Thoracic aorta (tissue), 2 donors: ENCODE data around the gene CEP250. TPM values are rescaled to one million over a fixed set of nuclear protein-coding genes. Genes with fewer than 3 reads are reported as not detected.

Experiments
- ATAC-seq: fragments of 150-250 bp; one replicate; pipeline ENCODE4 v1.8.0; 2017; ENCODE audit warnings: low read depth; ENCODE audit not compliant: insufficient number of reproducible peaks, low FRiP score
- DNase-seq: peaks from one replicate; pipeline ENCODE4 v3.0.0-alpha.2; 2020; ENCODE audit warnings: low spot score
- H3K27ac ChIP-seq, 2 donors: fragments of 200-600 bp; sonication (generic); 1 replicate in 1 of 2; 2 replicates in 1 of 2; pipeline ENCODE4 v1.5.1; 2016; ENCODE audit warnings: mild to moderate bottlenecking in 2 of 2, moderate library complexity in 2 of 2
- H3K27me3 ChIP-seq: fragments of 200-600 bp; sonication (generic); replicated peaks from 2 replicates; pipeline ENCODE4 v1.6.0; 2016; ENCODE audit warnings: mild to moderate bottlenecking; ENCODE audit not compliant: insufficient read depth
- H3K36me3 ChIP-seq: fragments of 200-600 bp; sonication (generic); one replicate; pipeline ENCODE4 v1.5.1; 2016
- H3K4me1 ChIP-seq, 2 donors: fragments of 200-600 bp; sonication (generic); 1 replicate in 1 of 2; 2 replicates in 1 of 2; pipeline versions ENCODE4 v1.5.1 to v1.6.0; 2016; ENCODE audit warnings: low read depth in 2 of 2, mild to moderate bottlenecking in 1 of 2; ENCODE audit not compliant: control insufficient read depth in 1 of 2
- H3K4me3 ChIP-seq: fragments of 200-600 bp; sonication (generic); 2 replicates; pipeline ENCODE4 v1.5.1; 2016; ENCODE audit warnings: mild to moderate bottlenecking
- H3K9me3 ChIP-seq: fragments of 200-600 bp; sonication (generic); 2 replicates; pipeline ENCODE4 v1.5.1; 2016
- CTCF ChIP-seq: fragments of 200-600 bp; sonication (generic); IDR thresholded peaks from one replicate; pipeline ENCODE4 v1.5.1; 2019; ENCODE audit warnings: antibody characterized with exemption
- total RNA-seq, 2 donors: library from RNA; depleted of rRNA; stranded (reverse); fragments of >200 nt; gene quantifications; one replicate each; pipeline versions ENCODE4 v1.1.0 to v1.2.3, GENCODE V29; 2016

Gene CEP250
- total RNA-seq, 2 donors from 2014 or later = 28.7 to 29.2 TPM

- H3K27ac ChIP-seq = no peak overlapping the region
- TF ChIP-seq CTCF = no peak
- DNase-seq (no peak), ATAC-seq (no peak)
- H3K4me3 ChIP-seq = no peak overlapping the region
- H3K4me1 ChIP-seq = no peaks in the 10 kb centered on the region
- H3K36me3 ChIP-seq = peaks cover 42% of the 10 kb centered on the region
- no peaks in the 10 kb centered on the region for H3K9me3 ChIP-seq
- no peaks in the 10 kb centered on the region for H3K27me3 ChIP-seq
These were observed 55.7 kb downstream of the CEP250 start for GRCh38 chr20:35510951-35511735.

GRCh38 chr20:35511814-35512420 is 56.5 kb downstream of the CEP250 start:
- ATAC-seq = no peak
- TF ChIP-seq CTCF = peak; percentile 23
- H3K27ac ChIP-seq = no peak overlapping the region
- no peaks in the 10 kb centered on the region for H3K4me1 ChIP-seq
- peaks cover 42% of the 10 kb centered on the region for H3K36me3 ChIP-seq
- DNase-seq = no peak
- H3K4me3 ChIP-seq = no peak overlapping the region
- no peaks in the 10 kb centered on the region for H3K9me3 ChIP-seq
- no peaks in the 10 kb centered on the region for H3K27me3 ChIP-seq

- Histone ChIP-seq H3K27ac (no peak overlapping the region), H3K27me3 (no peaks in the 10 kb centered on the region), H3K36me3 (peaks cover 24% of the 10 kb centered on the region), H3K4me1 (no peaks in the 10 kb centered on the region), H3K4me3 (no peak overlapping the region), H3K9me3 (no peaks in the 10 kb centered on the region)
- ATAC-seq (no peak), DNase-seq (no peak)
- no peak for TF ChIP-seq CTCF
These were observed 59.1 kb downstream of the CEP250 start for GRCh38 chr20:35514371-35514932.

- Histone ChIP-seq H3K36me3 (peaks cover 15% of the 10 kb centered on the region), H3K27ac (no peak overlapping the region), H3K9me3 (no peaks in the 10 kb centered on the region), H3K4me1 (no peaks in the 10 kb centered on the region), H3K27me3 (no peaks in the 10 kb centered on the region), H3K4me3 (no peak overlapping the region)
- DNase-seq = no peak
- TF ChIP-seq CTCF = no peak
- ATAC-seq = no peak
These were observed 59.9 kb downstream of the CEP250 start for GRCh38 chr20:35515341-35515740.

- Histone ChIP-seq H3K27me3 (no peaks in the 10 kb centered on the region), H3K36me3 (peaks cover 11% of the 10 kb centered on the region), H3K27ac (no peak overlapping the region), H3K9me3 (no peaks in the 10 kb centered on the region), H3K4me3 (no peak overlapping the region), H3K4me1 (no peaks in the 10 kb centered on the region)
- ATAC-seq (no peak), DNase-seq (no peak)
- TF ChIP-seq CTCF = no peak
These were observed 60.7 kb downstream of the CEP250 start for GRCh38 chr20:35515949-35516645.
